ENCODE data around the gene UBE2H. TPM values are rescaled to one million over a fixed set of nuclear protein-coding genes. Genes with fewer than 3 reads are reported as not detected.
"Not testable (repeated sequence)": the region's sequence is repeated elsewhere in the genome, so short reads cannot be mapped to it uniquely, and the experiment has no call there.

The UBE2H gene
- total RNA-seq, 1 donor from 2014 or later: 92.3 TPM

DNA sequence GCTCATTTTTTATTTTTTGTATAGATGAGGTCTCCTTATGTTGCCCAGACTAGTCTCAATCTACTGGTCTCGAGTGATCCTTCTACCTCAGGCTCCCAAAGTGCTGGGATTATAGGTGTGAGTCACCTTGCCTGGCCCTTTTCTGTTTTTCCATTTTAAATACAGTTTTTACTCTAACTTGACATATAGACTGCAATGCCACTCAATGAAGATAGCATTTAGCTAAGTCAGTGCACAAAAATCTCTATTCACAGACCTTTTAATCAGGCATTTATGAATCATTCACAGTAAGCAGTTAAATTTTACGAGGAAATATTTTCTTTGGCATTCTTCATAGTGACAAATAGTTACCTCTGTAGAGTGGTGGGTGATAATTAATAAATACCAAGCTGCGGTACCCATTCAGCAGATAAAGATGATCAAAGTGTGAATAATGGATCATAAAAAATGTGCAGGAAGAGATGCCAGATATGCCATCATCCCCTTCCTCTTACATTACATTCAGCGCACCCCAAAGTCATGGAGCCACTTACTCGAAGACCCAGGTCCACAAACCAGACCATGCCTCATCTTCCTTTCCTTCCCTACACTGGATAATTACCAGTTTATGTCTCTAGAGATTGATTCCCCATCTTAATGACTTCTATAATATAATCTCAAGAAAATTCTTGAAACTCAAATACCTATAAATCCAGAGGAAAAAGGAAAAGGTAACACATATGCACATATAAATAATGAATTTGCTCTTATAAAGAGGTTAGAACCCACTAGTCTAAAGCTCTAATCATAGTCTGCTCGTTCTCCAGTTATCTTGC is 56.0 kb downstream of the UBE2H start:
- Mint-ChIP-seq H3K4me3 (ENCODE audit: unreplicated experiment) (no peak overlapping the region), H3K27me3 (ENCODE audit: unreplicated experiment) (no peaks in the 10 kb centered on the region), H3K4me1 (ENCODE audit: unreplicated experiment) (no peaks in the 10 kb centered on the region), H3K27ac (ENCODE audit: unreplicated experiment) (no peak overlapping the region), H3K9me3 (ENCODE audit: unreplicated experiment) (no peaks in the 10 kb centered on the region), H3K36me3 (ENCODE audit: low read depth, unreplicated experiment) (peaks cover 15% of the 10 kb centered on the region)
- no peak for DNase-seq (ENCODE audit: low spot score)
- TF ChIP-seq, protein P1, sequence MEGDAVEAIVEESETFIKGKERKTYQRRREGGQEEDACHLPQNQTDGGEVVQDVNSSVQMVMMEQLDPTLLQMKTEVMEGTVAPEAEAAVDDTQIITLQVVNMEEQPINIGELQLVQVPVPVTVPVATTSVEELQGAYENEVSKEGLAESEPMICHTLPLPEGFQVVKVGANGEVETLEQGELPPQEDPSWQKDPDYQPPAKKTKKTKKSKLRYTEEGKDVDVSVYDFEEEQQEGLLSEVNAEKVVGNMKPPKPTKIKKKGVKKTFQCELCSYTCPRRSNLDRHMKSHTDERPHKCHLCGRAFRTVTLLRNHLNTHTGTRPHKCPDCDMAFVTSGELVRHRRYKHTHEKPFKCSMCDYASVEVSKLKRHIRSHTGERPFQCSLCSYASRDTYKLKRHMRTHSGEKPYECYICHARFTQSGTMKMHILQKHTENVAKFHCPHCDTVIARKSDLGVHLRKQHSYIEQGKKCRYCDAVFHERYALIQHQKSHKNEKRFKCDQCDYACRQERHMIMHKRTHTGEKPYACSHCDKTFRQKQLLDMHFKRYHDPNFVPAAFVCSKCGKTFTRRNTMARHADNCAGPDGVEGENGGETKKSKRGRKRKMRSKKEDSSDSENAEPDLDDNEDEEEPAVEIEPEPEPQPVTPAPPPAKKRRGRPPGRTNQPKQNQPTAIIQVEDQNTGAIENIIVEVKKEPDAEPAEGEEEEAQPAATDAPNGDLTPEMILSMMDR (IDR thresholded peaks at IDR 0.05; ENCODE audit: unreplicated experiment): no peak

DNA sequence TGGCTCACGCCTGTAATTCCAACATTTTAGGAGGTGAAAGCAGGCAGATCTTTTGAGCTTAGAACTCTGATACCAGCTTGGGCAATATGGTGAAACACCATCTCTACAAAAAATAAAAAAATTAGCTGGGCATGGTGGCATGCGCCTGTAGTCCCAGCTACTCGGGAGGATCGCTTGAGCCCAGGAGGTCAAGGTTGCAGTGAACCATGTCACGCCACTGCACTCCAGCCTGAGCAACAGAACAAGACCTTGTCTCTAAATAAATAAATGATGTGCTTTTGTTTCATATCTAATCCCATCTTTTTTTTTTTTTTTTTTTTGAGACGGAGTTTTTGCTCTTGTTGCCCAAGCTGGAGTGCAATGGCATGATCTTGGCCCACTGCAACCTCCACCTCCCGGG is 58.6 kb downstream of the UBE2H start:
- not testable (repeated sequence) for H3K4me1 Mint-ChIP-seq (ENCODE audit: unreplicated experiment); H3K27me3 Mint-ChIP-seq (ENCODE audit: unreplicated experiment); H3K9me3 Mint-ChIP-seq (ENCODE audit: unreplicated experiment); DNase-seq (ENCODE audit: low spot score); H3K4me3 Mint-ChIP-seq (ENCODE audit: unreplicated experiment); H3K27ac Mint-ChIP-seq (ENCODE audit: unreplicated experiment)
- H3K36me3 Mint-ChIP-seq (ENCODE audit: low read depth, unreplicated experiment): peaks cover 13% of the 10 kb centered on the region

GRCh38 chr7:129890090-129890489 is 62.7 kb downstream of the UBE2H start:
- Mint-ChIP-seq H3K4me1 (ENCODE audit: unreplicated experiment) (no peaks in the 10 kb centered on the region), H3K27me3 (ENCODE audit: unreplicated experiment) (no peaks in the 10 kb centered on the region), H3K4me3 (ENCODE audit: unreplicated experiment) (no peak overlapping the region), H3K36me3 (ENCODE audit: low read depth, unreplicated experiment) (peaks cover 7% of the 10 kb centered on the region), H3K27ac (ENCODE audit: unreplicated experiment) (no peak overlapping the region), H3K9me3 (ENCODE audit: unreplicated experiment) (no peaks in the 10 kb centered on the region)
- no peak for DNase-seq (ENCODE audit: low spot score)
- TF ChIP-seq, protein P1 (IDR thresholded peaks at IDR 0.05; ENCODE audit: unreplicated experiment): no peak

- TF ChIP-seq, protein P1 (IDR thresholded peaks at IDR 0.05; ENCODE audit: unreplicated experiment): no peak
- no peak overlapping the region for H3K27ac Mint-ChIP-seq (ENCODE audit: unreplicated experiment)
- H3K4me1 Mint-ChIP-seq (ENCODE audit: unreplicated experiment): no peaks in the 10 kb centered on the region
These were observed 63.5 kb downstream of the UBE2H start for GRCh38 chr7:129889133-129889844.

GRCh38 chr7:129887865-129888264 is 64.9 kb downstream of the UBE2H start:
- Mint-ChIP-seq H3K27ac (ENCODE audit: unreplicated experiment) (no peak overlapping the region), H3K4me1 (ENCODE audit: unreplicated experiment) (no peaks in the 10 kb centered on the region), H3K36me3 (ENCODE audit: low read depth, unreplicated experiment) (peaks cover 5% of the 10 kb centered on the region), H3K27me3 (ENCODE audit: unreplicated experiment) (no peaks in the 10 kb centered on the region), H3K4me3 (ENCODE audit: unreplicated experiment) (no peak overlapping the region), H3K9me3 (ENCODE audit: unreplicated experiment) (no peaks in the 10 kb centered on the region)
- TF ChIP-seq, protein P1 (IDR thresholded peaks at IDR 0.05; ENCODE audit: unreplicated experiment): no peak
- DNase-seq (ENCODE audit: low spot score): no peak

More at GRCh38 chr7:129889133-129889844, 63.5 kb downstream of the UBE2H start:
- no peaks in the 10 kb centered on the region for H3K27me3 Mint-ChIP-seq (ENCODE audit: unreplicated experiment)
- no peak for DNase-seq (ENCODE audit: low spot score)
- H3K9me3 Mint-ChIP-seq (ENCODE audit: unreplicated experiment): no peaks in the 10 kb centered on the region
- H3K4me3 Mint-ChIP-seq (ENCODE audit: unreplicated experiment): no peak overlapping the region
- H3K36me3 Mint-ChIP-seq (ENCODE audit: low read depth, unreplicated experiment): peaks cover 5% of the 10 kb centered on the region

All from endothelial cell (in vitro differentiated cells).